OCI-LY3 (cell line): ENCODE measurements around the gene CALHM2.

Experiments
- CTCF ChIP-seq: fragments of 200-600, 300-600 bp; sonication (generic); IDR thresholded peaks from 2 replicates; pipeline ENCODE4 v1.5.1; 2014; ENCODE audit warnings: antibody characterized with exemption, low read length, low read depth
- EZH2phosphoT487 ChIP-seq: fragments of 200-600 bp; shearing (Covaris generic); IDR thresholded peaks from 2 replicates; pipeline ENCODE4 v1.6.1; 2018; ENCODE audit warnings: antibody characterized with exemption, mixed run types, low read depth

GRCh38 chr10:103463499-103463898, 11.3 kb upstream of the CALHM2 start:
- TF ChIP-seq CTCF (no peak), EZH2phosphoT487 (no peak)
